C1 segment of cervical spinal cord (tissue), 14 donors: Measurements from ENCODE around the gene TGM2.

Experiments
- DNase-seq, 14 donors: peaks; one replicate each; lab custom pipeline; 2025; lab: John Stamatoyannopoulos, UW

The TGM2 gene

GRCh38 chr20:38177201-38177600 lies 12.1 kb upstream of the TGM2 start:
- DNase-seq, result no peak

GRCh38 chr20:38175304-38176180 lies 10.5 kb upstream of the TGM2 start:
- no peak for DNase-seq

- DNase-seq, result peak in 2 of 14 donors; percentile 25 to 31
These were observed 8.4 kb upstream of the TGM2 start for GRCh38 chr20:38173237-38174156.

- DNase-seq, result no peak
These were observed 7.3 kb upstream of the TGM2 start for GRCh38 chr20:38172408-38172807.

GRCh38 chr20:38171675-38172043 lies 6.6 kb upstream of the TGM2 start:
- DNase-seq, result no peak

GRCh38 chr20:38170826-38171674 lies 6.0 kb upstream of the TGM2 start:
- DNase-seq, result no peak

GRCh38 chr20:38170219-38170825 lies 5.3 kb upstream of the TGM2 start:
- DNase-seq, result no peak

- no peak for DNase-seq
These were observed 4.6 kb upstream of the TGM2 start for GRCh38 chr20:38169636-38170193.

- no peak for DNase-seq
These were observed 3.9 kb upstream of the TGM2 start for GRCh38 chr20:38168791-38169589.

- DNase-seq, result peak in 2 of 14 donors; percentile 10 to 49
These were observed 3.0 kb upstream of the TGM2 start for GRCh38 chr20:38167851-38168760.

- DNase-seq, result no peak
These were observed 2.3 kb upstream of the TGM2 start for GRCh38 chr20:38167328-38167850.

- DNase-seq, result no peak
These were observed 1.7 kb upstream of the TGM2 start for GRCh38 chr20:38166703-38167233.

GRCh38 chr20:38165966-38166702 lies 1.1 kb upstream of the TGM2 start:
- DNase-seq, result no peak

- no peak for DNase-seq
These were observed 414 bp downstream of the TGM2 start for GRCh38 chr20:38164624-38165088.

GRCh38 chr20:38164069-38164468 lies 1.0 kb downstream of the TGM2 start:
- no peak for DNase-seq

- no peak for DNase-seq
These were observed 1.9 kb downstream of the TGM2 start for GRCh38 chr20:38162878-38163875.
